ENCODE measurements around the gene ARL15. TPM values are rescaled to one million over a fixed set of nuclear protein-coding genes. Genes with fewer than 3 reads are reported as not detected.

Gene ARL15
- total RNA-seq, 4 donors from 2014 or later: 8.5 to 19.1 (median 12.0) TPM

DNA sequence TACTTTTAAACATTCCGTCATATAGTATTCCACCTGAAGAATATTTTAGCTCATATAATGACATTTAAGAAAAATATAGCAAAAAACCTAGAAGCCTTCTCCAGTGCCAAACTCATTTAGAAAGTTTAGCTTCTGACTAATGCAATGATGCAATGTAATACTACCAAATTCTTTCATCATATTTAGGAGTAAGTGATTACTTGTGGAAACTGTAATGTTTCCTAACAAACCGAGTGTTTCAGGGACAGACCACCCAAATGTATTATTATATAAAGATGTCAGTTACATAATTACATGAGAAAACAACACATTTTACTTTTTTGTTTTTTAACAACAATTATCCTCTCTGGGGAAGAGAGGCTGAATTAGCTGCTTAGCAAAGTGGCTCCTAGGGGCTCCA, 316.2 kb downstream of the ARL15 start:
- Histone ChIP-seq H3K27me3 (no peaks in the 10 kb centered on the region), H3K9me3 (no peaks in the 10 kb centered on the region), H3K27ac (no peak overlapping the region), H3K4me3 (no peak overlapping the region), H3K4me1 (no peaks in the 10 kb centered on the region), H3K36me3 (no peaks in the 10 kb centered on the region)
- intact Hi-C loops (cut with DNase I): no loop called here
- TF ChIP-seq POLR2A (IDR thresholded peaks at IDR 0.05) (no peak), CTCF (IDR thresholded peaks at IDR 0.05) (no peak)
- 62 to 64% methylated on average over 2 of the region's 2 CpGs for WGBS, 2 donors
- no peak for DNase-seq

- no peak for DNase-seq
- Histone ChIP-seq H3K9me3 (no peaks in the 10 kb centered on the region), H3K27me3 (no peaks in the 10 kb centered on the region), H3K36me3 (no peaks in the 10 kb centered on the region), H3K27ac (no peak overlapping the region), H3K4me3 (no peak overlapping the region), H3K4me1 (no peaks in the 10 kb centered on the region)
- intact Hi-C loops (cut with DNase I): no loop called here
- WGBS, 2 donors: 97% methylated on average over 4 of the region's 4 CpGs
- TF ChIP-seq CTCF (IDR thresholded peaks at IDR 0.05): peak in 2 of 6 experiments; percentile 9 to 34
- TF ChIP-seq POLR2A (IDR thresholded peaks at IDR 0.05): no peak
Measured at GRCh38 chr5:53991942-53992341, 318.4 kb downstream of the ARL15 start.

DNA sequence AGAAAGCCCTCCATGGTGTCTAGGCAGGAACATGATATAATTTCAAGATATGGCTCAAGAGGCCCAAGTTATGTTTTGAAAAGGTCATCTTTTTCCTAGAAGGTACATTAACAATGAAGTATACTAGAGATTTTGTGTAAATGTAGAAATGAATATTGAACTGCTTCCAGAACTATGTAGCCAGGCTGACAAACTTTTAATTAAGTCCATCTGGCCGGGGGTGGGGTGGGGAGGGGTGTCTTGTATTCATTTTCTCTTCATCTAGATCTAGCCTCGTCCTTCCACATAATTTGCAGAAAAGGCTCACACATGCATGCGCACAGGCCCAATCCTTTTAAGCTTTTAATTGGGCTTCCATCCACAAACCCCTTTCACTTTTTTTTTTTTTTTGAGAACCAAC, 323.3 kb downstream of the ARL15 start:
- DNase-seq: no peak
- 79 to 85% methylated on average over 3 of the region's 3 CpGs for WGBS, 2 donors
- intact Hi-C loops (cut with DNase I): no loop called here
- H3K27me3 ChIP-seq: peaks cover 0 to 18% (median 0%) of the 10 kb centered on the region in 4 donors
- no peaks in the 10 kb centered on the region for H3K36me3 ChIP-seq
- no peak overlapping the region for H3K4me3 ChIP-seq
- H3K27ac ChIP-seq: no peak overlapping the region
- no peaks in the 10 kb centered on the region for H3K9me3 ChIP-seq
- H3K4me1 ChIP-seq: peaks cover 0 to 6% (median 0%) of the 10 kb centered on the region in 3 donors
- no peak for TF ChIP-seq CTCF (IDR thresholded peaks at IDR 0.05)
- TF ChIP-seq POLR2A (IDR thresholded peaks at IDR 0.05): no peak

- intact Hi-C loops (cut with DNase I): no loop called here
- Histone ChIP-seq H3K36me3 (no peaks in the 10 kb centered on the region), H3K4me1 (peaks cover 0 to 6% (median 0%) of the 10 kb centered on the region in 3 donors), H3K4me3 (no peak overlapping the region), H3K27ac (no peak overlapping the region), H3K9me3 (peaks cover 0 to 1% (median 0%) of the 10 kb centered on the region in 3 donors), H3K27me3 (peaks cover 0 to 31% (median 0%) of the 10 kb centered on the region in 4 donors)
- TF ChIP-seq POLR2A (IDR thresholded peaks at IDR 0.05): no peak
- no peak for TF ChIP-seq CTCF (IDR thresholded peaks at IDR 0.05)
- DNase-seq: no peak
- 92 to 94% methylated on average over 5 of the region's 5 CpGs for WGBS, 2 donors
Measured at GRCh38 chr5:53985796-53986195, 324.6 kb downstream of the ARL15 start.

DNA sequence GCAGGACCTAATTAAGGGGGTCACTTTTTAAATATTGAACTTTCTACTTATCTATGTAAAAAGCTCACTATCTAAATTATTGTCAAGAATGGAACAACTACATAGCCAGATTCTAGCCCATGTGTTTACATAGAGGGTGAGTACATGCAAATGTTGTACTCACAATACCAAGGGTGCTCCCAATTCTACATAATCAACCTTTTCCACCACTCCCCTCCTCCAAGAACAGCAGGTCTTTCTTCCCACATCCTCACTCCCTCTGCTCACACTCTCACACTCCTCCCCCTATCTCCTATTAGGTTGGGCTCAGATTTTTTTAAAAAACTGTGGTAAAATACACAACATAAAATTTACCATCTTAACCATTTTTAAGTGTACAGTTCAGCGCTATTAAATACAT, 325.4 kb downstream of the ARL15 start:
- Histone ChIP-seq H3K27me3 (peaks cover 0 to 34% (median 0%) of the 10 kb centered on the region in 4 donors), H3K36me3 (no peaks in the 10 kb centered on the region), H3K9me3 (peaks cover 0 to 7% (median 0%) of the 10 kb centered on the region in 3 donors), H3K4me3 (no peak overlapping the region), H3K27ac (no peak overlapping the region), H3K4me1 (peaks cover 0 to 6% (median 0%) of the 10 kb centered on the region in 3 donors)
- 95 to 100% methylated on average over 1 of the region's 1 CpG for WGBS, 2 donors
- intact Hi-C loops (cut with DNase I): no loop called here
- no peak for DNase-seq
- TF ChIP-seq POLR2A (IDR thresholded peaks at IDR 0.05): no peak

All from esophagus squamous epithelium (tissue), 5 donors.